GM06990 (cell line): ENCODE measurements around the gene RNF135.

Experiments used
- DNase-seq: peaks from one replicate; pipeline ENCODE4 v3.0.0-alpha.2; 2011; ENCODE audit not compliant: insufficient read length; ENCODE audit errors: extremely low read depth
- H3K27me3 ChIP-seq: replicated peaks from 2 replicates; pipeline ENCODE4 v1.6.0; 2011; ENCODE audit warnings: low read length; ENCODE audit not compliant: control insufficient read depth, insufficient read depth
- H3K36me3 ChIP-seq: 2 replicates; pipeline ENCODE4 v1.5.1; 2011; ENCODE audit warnings: low read length; ENCODE audit not compliant: control insufficient read depth, insufficient read depth
- H3K4me3 ChIP-seq: replicated peaks from 2 replicates; pipeline ENCODE4 v1.5.1; 2011; ENCODE audit warnings: low read depth, mild to moderate bottlenecking, control low read depth, low read length
- TF ChIP-seq, protein P1 (sequence below): IDR thresholded peaks from 2 replicates; pipeline ENCODE4 v1.5.1; 2011; ENCODE audit warnings: low read length, control low read depth, mild to moderate bottlenecking, inconsistent platforms; ENCODE audit not compliant: insufficient read depth, poor library complexity, severe bottlenecking

The RNF135 gene

DNA sequence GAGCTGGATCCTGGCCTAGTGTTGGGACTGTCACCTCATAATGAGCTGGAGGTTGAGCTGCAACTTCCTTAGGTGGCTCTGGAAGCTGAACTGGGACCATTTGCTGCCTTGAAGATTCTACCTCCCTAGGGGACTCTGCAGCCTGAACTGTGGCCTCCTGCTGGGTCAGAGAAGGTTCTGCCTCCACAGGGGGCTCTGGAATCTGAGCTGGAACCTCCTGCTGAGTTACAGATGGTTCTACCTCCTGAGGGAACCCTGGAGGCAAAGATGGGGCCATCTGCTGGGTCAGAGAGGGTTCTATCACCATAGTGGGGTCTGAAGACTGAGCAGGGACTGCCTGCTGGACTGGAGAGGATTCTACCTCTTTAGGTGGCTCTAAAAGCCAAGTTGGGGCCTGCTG lies 77.3 kb downstream of the RNF135 start:
- TF ChIP-seq, protein P1, sequence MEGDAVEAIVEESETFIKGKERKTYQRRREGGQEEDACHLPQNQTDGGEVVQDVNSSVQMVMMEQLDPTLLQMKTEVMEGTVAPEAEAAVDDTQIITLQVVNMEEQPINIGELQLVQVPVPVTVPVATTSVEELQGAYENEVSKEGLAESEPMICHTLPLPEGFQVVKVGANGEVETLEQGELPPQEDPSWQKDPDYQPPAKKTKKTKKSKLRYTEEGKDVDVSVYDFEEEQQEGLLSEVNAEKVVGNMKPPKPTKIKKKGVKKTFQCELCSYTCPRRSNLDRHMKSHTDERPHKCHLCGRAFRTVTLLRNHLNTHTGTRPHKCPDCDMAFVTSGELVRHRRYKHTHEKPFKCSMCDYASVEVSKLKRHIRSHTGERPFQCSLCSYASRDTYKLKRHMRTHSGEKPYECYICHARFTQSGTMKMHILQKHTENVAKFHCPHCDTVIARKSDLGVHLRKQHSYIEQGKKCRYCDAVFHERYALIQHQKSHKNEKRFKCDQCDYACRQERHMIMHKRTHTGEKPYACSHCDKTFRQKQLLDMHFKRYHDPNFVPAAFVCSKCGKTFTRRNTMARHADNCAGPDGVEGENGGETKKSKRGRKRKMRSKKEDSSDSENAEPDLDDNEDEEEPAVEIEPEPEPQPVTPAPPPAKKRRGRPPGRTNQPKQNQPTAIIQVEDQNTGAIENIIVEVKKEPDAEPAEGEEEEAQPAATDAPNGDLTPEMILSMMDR = no peak
- Histone ChIP-seq H3K27me3 (no peaks in the 10 kb centered on the region), H3K36me3 (no peaks in the 10 kb centered on the region), H3K4me3 (no peak overlapping the region)
- DNase-seq = no peak

DNA sequence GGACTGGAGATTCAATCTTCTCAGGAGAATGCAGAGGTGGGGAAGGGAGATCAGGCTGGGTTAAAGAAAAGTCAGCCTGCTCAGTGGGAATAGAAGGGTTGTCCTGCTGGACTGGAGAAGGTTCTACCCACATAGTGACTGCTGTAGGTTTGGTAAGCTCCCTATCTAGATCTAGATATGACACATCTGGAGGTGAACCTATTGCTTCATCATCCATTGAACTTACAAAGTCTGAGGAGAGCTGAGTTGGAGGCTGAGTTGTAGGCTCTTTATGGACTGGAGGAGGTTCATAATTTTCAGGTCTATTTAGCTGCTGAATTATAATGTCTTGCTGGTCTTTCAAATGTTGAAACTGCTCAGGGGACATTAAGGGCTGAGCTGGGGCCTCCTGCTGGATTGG lies 77.9 kb downstream of the RNF135 start:
- H3K27me3 ChIP-seq = no peaks in the 10 kb centered on the region
- TF ChIP-seq, protein P1 = no peak
- no peak for DNase-seq
- H3K4me3 ChIP-seq = no peak overlapping the region
- no peaks in the 10 kb centered on the region for H3K36me3 ChIP-seq
